COLO668 (cell line): ENCODE measurements around the gene PEX16.

Source experiments
- DNase-seq: peaks from one replicate; lab custom pipeline; 2025; ENCODE audit not compliant: unreplicated experiment; lab: John Stamatoyannopoulos, UW

Gene PEX16

DNA sequence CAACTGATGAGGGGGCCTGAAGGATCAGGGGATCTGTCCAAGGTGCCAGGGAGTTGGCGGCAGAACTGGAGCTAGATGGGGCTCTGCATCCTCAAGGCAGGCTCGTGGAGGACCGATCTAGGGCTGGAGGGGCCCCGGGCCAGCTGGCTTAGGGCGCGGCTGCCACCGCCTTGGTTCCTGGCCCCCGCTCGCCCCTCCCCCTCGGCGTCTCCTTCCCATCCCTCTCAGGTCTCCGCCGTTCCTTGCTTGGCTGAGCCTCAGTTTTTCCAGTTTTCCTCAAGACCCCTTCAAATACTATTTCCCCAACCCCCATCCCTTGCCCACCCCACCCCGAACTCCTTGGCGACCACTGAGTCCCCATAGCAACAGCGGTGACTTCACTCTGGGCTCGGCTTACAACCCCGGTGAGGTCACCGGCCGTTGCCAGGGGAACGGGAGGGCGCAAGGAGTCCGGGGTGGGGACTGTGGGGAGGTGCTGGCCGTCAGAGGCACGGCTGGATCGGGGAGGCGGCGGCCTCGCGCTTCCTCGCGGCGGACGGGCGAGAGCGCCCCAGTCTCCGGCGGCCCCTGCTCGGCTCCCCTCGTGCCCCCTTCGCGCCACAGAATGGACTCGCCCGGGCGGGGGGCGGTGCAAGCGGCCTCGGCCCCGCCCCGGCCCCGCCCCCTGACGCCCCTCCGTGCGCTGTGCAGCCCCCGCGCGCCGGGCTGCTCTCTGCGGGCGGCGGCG, 18.1 kb downstream of the PEX16 start:
- peak; percentile 97 for DNase-seq

DNA sequence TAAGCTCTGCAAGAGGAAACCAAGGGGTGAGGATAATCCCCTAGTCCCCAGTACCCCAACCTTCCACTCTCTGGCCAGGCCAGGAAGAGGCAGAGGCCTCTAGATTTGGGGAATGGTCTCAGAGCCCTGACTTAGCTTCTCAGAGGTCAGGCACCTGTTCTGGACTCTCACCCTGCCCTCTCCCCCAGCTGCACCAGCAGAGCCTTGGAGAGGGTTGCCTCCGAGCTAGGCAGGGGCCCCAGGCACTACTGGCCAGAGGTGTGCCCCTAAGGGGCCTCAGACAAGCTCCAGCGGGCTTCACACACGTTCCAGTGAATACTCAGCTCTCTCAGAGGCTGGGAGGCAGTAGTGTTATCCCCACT, 18.6 kb downstream of the PEX16 start:
- DNase-seq = no peak

DNA sequence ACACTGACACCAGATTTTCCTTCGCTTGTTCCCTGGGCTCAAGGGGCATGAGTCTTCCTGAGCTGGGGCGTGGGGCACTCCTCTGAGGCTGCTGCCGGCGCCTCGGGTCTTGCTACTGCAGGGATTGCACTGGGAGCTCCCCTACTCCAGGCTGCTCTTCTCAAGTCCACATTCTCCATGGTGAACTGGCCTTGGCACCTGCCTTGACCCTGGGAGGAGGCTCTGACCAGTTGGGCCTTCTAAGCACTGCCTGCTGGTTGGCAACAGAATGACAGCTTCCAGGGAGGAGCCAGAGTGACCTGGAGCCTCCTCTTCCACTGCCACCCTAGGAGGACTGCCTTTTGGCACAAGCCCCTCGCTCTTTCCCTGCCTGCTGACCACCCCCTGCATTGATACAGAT, 20.1 kb downstream of the PEX16 start:
- peak; percentile 28 for DNase-seq

DNA sequence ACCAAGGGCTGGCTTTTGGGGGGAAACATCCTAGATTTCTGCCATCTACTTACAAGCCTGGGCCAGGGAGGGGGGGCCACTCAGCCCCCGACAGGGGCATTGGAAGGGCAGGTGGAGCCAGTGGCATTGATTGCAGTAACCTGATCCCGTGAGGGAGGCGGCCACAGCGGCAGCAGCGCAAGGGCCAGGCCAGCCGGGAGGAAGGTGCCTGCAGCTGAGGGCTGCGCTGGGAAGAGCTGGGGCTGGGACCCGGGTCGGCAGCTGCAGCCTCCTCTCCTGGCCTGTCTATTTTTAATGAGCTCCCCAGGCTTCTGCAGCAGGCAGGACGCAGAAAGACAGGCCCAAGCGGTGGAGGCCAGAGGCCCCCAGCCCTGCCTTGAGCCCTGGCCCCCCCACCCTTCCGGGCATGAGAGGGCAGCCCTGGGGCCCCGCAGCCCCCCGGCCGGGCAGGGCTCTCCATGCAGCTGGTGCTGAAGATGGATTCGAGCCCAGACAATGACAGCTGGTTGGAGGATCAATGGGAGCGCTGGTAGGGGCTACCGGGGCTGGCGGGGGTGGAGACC, 21.2 kb downstream of the PEX16 start:
- peak; percentile 95 for DNase-seq

DNA sequence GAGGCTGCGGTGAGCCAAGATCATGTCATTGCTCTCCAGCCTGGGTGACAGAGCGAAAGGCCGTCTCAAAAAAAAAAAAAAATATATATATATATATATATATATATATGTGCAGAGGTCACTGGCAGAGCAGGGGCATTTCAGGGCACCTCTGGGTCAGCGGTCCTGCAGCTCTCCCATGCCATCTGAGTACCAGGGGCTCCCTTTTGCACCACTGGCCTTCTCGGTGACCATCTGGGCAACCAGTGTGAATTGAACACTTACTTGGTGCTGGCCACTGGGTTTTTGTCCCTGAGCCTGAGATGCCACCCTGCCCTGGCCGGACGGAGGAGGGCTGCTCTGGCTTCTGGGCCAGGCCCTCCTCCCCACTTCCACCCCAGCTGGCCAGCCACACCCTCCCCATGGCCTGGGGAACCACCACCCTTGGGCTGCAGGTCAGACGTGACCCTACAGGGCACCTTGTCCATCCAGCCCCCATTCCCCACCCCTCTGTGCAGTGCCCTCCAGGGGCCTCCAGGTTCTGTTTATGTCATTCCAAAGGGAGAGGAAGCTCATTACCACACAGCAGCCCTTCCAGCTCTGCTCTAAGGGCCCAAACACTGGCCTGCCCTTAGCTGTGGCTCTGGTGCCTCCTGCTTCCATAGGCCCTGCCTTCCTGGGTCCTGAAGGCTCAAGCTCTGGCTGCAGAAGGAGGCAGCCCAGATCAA, 22.0 kb downstream of the PEX16 start:
- peak; percentile 38 for DNase-seq

DNA sequence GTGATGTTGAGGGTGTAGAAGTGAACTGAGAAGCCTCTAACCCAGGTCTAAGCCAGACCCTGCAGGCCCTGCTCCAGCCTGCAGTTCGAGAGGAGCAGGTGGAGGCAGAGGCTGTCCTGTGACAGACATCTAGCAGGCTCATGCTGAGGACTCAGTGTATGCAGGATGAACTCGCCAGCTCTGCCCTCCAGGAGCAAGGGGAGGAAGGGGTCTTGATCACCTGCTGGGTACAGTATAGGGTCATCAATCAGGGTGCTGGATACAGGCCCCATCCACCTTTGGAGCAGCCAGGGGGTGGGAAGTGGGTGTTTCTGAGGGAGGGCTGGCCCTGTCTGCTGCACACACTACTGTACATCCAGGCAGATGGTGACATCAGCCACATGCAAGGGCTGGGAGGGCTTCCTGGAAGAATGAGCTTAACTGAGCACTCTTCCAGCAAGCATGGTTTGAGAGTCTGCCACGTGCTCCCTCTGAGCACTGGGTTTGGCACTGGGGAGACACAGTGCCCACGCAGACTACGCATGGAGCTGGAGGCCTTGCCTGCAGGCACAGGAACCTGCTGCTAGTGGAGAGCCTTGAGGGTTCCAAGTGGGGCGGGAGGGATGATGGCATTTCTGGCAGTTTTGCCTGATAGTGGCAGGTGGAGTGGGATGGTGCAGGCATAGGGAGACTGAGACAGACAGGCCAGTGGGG, 23.0 kb downstream of the PEX16 start:
- no peak for DNase-seq

DNA sequence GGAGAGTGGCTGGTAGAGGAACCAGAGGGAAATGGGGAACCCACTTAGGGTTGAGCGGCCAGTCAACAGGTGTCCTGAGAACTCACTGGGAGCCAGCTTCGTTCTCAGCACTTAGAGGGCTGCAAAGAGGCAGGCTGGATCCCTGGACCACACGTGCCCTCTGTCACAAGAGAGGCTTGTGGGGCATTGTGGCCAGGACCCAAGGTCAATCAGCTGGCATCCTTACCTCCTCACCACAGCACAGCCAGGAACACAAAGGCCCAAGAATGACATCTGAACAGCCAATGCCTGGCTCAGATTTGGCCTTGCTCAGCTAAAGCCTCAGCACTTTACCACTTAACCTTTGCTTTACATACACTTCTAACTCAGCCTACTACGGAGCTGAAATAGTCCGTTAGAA, 24.8 kb downstream of the PEX16 start:
- DNase-seq = no peak

DNA sequence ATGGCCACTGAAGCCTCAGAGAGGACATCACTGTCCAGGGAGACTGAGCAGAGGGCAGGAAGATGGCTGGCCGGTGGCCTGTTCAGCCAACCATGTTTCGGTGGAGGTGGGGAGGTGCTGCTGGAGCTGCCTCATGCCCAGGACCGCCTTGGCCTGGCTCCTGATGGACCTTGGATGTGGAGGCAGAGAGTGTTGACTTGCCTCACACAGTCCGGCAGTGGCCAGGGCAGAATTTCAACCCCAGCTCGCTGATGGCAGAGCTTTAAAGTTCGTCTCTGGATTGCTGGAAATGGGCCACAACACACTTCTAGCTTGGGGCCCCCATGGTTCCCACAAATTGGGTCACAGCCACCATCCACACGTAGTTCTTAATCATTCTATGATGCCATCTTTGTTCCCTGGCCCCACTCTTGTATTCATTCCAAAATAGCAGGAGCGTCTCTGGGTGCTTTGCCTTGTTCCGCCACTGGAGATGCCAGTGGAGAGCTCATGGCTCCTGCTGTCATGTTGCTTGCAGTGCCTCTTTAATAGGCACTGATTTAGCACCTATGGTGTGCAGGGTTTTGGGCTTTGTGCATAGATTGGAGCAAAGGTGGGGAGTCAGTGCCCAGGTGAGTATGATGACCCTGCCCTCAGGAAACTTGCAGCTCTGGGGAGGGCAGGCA, 26.7 kb downstream of the PEX16 start:
- DNase-seq = no peak

DNA sequence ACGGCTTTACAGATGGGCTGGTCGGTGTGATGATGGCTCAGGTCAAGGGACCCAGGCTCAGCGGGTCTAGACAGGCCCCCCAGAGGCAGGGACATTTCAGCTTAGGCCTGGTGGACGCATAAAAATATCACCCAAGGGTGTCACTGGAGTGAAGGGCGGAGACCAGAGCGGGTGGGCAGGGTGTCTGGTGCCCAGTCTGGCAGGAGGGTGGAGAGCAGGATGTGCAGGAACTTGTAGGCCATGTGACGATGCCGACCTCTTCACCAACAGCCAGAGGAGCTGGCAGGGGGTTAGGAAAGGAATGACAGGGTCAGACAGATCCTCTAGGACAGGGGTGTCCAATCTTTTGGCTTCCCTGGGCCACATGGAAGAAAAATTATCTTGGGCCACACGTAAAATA, 27.7 kb downstream of the PEX16 start:
- no peak for DNase-seq

DNA sequence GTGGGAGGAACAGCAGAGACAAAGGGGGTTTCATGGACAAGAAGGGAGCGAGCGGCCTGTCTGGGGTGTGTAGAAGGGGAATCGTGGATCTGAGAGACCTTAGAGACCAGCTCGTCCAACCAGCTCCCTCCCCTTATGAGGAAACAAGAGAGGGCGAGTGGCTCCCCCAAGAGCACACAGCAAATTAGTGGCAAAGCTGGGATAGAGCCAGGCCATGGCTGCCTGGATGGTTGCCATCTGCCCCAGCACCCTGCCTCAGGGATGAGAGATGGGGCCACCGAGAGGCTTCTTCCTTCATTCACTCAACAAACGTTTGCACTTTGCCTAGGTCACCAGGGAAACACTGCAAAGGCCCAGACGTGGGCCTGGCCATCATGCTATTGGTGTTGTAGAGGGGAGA, 28.1 kb downstream of the PEX16 start:
- DNase-seq = no peak

DNA sequence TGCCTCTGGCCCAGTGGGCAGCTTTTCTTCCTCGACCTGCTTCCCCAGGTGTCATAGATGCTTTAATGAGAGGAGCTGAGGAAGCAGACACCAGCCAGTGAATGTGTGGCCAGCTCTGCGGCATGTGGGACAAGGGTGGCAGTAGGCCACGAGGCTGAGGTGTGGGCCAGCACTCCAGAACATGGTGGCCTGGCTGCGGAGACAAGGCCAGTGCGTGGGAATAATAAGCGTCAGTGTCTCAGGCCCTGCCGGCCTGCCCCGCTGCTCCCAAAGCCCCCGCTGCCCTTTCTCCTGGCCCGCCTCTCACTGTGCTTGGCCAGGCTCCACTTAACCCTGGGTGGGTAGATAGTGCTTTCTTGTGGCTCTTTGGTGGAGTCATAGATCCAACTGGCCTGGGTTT, 30.1 kb downstream of the PEX16 start:
- no peak for DNase-seq

DNA sequence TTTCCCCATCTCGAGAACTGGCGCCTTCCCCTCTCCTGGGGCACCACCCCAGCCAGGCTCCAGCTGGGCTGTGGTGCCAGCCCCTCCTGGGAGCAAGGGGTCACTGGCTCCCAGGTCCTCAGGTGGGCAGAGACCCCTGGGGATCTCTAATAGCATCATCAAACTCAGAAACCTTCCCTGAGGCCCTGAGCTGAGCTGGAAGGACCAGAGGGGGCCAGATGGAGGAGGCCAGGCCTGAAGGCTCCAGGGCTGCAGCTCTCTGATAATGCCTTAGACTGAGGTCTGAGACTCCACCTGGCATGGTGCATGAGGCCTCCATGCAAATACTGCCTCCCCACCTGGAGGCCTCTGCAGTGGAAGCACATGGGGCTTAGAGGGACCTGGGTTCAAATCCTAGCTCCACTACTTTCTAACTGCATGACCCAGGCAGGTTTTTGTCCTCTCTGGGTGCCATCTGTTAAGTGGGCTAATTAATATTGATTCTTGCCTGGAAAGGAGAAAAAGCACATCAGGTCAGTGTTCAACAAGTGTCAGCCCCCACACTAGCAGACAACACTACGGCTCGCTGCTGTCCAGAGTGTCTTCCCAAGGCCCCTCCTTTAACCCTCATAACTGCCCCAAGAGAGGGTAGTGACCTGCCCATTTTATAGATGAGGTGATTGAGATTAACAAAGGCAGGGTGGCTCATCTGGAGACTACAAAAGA, 30.7 kb downstream of the PEX16 start:
- DNase-seq = no peak

DNA sequence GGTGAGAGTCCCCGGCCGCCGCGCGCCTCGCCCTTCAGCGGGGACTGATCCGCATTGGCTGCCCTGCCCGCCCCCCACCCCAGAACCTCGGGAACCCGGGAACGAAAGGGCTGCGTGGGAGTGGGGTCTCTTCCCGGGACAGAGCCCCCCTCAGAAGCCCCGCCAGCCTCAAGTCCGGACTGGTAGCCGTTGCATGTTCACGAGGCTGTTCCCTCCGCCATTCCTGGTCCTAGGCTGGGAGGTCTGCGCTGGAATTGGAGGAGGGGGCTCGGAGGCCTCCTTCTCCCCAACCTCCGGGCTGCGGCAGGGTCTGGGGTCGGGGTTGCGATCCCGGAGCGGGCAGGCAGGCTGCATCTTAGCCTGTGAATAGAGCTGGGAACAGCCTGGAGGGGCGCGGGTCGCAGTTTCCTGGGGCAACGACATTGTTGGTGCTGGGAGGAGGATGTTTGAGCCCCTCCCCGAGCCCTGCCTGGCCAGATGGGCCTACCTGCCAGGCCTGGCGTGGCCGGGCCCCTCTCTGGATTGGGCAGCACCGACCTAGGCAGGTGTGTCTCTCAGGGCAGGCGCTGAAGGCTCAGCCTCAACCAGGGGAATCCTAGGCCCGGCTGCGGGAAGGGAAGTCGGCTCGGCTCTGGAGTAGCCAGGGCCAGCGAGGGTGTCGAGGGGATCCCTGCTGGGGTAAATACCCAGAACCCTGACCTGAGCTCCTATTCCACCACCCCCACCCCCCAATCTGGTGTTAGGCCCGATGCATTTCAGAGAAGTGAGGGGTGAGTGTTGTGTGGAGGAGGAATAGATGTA, 31.6 kb downstream of the PEX16 start:
- peak; percentile 71 for DNase-seq

DNA sequence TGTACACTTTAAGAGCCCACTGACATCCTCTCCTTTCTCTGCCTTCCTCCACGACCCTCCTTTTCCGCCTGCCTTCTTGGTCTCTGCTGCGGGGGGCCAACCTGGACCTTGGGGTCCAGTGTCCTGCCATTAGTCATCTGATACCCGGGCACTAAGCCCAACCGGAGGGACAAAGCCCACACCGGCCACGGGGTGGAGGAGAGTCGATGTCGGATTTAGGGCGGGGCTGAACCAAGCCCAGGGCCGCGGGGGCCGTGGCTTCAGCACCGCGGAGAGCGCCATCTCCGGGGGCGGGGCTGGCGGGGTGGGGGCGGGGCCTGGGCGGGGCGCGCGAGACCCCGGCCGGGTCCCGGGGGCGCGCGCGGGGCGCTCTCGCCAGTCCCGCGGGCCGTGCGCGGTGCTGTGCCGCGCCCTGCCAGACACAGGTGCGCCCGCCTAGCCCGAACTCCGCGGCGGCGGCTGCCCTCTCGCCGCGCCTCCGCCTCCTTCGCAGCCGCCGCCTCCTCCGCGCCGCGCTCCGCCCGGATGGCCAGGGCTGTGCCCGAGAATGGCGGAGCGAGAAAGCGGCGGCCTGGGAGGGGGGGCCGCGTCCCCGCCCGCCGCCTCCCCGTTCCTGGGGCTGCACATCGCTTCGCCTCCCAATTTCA, 32.3 kb downstream of the PEX16 start, which contains the start of gene MAPK8IP1:
MAPK8IP1 (plus strand) TSS at position 378 of the 647 bp plus-strand sequence; CDS start at position 548, 170 bp downstream.
- DNase-seq = peak; percentile 91

DNA sequence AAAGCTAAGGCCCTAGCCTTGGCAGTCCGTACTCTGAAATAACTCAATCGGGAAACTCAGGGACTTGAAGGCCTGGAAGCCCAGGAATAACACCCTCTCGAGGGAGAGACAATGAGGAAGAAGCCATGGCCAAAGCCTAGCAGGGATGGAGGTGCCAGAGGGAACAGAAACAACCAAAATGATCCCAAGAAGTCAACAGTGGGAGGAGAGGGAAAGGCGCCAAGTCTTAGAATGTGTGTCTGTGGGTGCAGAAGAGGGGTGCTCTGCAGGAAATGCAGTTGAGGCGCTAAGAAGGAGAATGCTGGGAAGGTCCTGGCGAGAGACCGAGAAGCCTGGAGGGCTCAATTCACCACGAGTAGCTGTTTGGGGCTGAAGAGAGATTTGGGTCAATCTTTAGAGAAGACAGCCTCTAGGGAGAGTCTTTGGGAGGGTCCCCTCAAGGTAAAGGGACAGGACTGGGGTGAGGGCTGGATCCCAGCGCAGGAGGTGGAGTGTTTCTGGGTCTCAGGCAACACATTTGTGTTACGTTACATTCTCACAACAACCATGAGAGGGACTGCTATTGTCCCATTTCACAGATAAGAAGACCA, 33.0 kb downstream of the PEX16 start:
- no peak for DNase-seq

DNA sequence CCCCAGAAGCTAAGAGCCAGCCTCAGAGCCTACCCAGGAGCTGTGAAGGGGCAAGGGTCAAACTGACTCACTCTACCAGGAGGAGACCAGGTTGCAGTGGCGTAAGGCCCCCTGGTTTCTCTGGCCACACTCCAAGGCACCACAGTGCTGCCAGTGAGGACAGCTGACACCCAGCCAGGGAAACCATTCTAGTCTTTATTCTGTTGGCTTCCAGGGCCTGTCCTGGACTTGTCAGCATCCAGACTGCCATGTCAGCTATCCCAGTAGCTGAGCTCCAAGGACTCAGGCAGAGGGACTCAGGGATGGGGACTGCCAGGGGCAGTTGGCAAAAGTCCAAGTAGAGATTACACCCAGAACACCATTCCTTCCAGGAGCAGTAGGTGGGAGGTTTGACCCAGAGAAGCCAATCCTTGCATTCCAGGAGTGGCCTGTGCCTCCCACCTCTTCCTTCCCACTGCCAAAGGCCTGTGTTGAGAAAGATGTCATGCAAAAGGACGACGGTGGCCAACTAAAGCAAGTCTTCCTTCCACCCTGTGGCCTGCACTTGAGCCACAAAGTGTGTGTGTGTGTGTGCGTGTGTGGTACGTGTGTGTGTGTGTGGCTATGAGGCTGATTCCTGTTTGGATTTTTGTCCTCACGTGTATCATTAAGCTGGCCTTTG, 35.8 kb downstream of the PEX16 start:
- no peak for DNase-seq

DNA sequence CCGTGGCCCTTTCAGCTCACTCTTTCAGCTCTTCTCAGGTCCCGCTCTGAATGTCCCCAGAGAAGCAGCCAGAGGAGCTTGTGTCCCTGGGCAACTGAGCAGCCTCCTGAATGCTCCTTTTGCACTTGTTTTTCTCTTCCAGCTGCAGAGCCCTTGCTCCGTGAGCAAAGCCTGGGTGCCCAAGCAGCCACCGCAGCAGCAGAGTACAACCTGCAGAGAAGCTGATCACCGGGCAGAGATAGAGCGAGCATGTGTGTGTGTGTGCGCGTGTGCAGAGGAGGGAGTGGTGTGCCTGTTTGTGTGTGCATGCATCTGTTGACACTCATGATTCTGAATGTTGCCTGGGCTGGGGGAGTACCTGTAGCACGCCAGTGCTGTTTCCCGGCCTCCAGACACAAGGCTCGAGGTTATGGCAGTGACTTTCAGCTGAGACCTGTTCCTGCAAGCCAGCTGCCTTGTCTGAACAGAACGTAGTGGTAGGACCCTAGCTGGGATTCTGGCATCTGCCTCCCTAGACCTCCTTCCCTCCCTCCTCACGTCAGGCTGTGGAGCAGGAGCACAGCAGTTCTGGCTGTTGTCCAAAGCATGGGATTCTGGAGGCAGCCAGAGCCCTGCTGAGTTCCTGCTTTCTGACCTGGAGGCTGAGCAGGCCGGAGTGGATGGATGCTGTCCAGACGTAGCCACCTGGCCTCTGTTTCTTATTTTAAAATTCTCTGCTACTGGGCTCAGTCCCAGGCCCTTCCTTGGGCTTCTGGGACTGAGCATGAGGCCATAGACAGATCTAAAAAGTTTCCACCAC, 36.7 kb downstream of the PEX16 start:
- DNase-seq = no peak
